Omental fat pad (tissue), 4 donors: Measurements from ENCODE around the gene MSMP. TPM values are rescaled to one million over a fixed set of nuclear protein-coding genes. Genes with fewer than 3 reads are reported as not detected.
A peak's percentile ranks its signal among the peaks of the same experiment; 100 is the strongest.

Experiments used
- ATAC-seq: fragments of 150-250 bp; one replicate; pipeline ENCODE4 v1.9.1; 2016; ENCODE audit warnings: mild to moderate bottlenecking, moderate library complexity; ENCODE audit not compliant: low FRiP score
- DNase-seq: peaks from one replicate; pipeline ENCODE4 v3.0.0-alpha.2; 2019; ENCODE audit warnings: low spot score
- total RNA-seq, 4 donors: library from RNA; depleted of rRNA; stranded (reverse); fragments of >200 nt; gene quantifications; one replicate each; pipeline ENCODE4 v1.1.0, GENCODE V29; 2016
- TF ChIP-seq, protein P1 (sequence below), 3 donors: fragments of 450-650 bp; IDR thresholded peaks; one replicate each; pipeline ENCODE4 v1.5.1; 2016 to 2017; ENCODE audit warnings: antibody characterized with exemption in 3 of 3, mild to moderate bottlenecking in 3 of 3, moderate library complexity in 2 of 3

The MSMP gene
- total RNA-seq, 4 donors from 2014 or later, result not detected

- TF ChIP-seq, protein P1, sequence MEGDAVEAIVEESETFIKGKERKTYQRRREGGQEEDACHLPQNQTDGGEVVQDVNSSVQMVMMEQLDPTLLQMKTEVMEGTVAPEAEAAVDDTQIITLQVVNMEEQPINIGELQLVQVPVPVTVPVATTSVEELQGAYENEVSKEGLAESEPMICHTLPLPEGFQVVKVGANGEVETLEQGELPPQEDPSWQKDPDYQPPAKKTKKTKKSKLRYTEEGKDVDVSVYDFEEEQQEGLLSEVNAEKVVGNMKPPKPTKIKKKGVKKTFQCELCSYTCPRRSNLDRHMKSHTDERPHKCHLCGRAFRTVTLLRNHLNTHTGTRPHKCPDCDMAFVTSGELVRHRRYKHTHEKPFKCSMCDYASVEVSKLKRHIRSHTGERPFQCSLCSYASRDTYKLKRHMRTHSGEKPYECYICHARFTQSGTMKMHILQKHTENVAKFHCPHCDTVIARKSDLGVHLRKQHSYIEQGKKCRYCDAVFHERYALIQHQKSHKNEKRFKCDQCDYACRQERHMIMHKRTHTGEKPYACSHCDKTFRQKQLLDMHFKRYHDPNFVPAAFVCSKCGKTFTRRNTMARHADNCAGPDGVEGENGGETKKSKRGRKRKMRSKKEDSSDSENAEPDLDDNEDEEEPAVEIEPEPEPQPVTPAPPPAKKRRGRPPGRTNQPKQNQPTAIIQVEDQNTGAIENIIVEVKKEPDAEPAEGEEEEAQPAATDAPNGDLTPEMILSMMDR (IDR thresholded peaks at IDR 0.05), result no peak
- no peak for DNase-seq
- no peak for ATAC-seq
Measured at GRCh38 chr9:35771534-35771933, 17.5 kb upstream of the MSMP start.

DNA sequence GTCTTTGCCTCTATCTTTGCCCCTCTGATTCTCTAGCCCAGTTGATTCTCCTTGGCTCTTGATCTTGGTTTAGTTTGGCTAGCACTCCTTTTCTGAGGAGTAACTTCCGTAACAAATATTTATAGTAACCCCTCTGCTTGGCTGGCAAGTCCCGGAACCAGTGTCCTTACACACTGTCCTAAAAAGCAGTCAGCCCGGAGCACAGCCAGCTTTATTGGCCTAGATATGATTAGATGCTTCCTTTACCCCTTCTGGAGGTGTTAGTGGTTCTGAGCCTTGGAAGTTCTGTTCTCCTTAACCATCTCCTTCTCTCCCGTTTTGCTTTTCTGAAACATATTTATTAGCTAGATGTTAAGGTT lies 17.0 kb upstream of the MSMP start:
- no peak for DNase-seq
- TF ChIP-seq, protein P1 (IDR thresholded peaks at IDR 0.05), result no peak
- ATAC-seq, result peak; percentile 65

DNA sequence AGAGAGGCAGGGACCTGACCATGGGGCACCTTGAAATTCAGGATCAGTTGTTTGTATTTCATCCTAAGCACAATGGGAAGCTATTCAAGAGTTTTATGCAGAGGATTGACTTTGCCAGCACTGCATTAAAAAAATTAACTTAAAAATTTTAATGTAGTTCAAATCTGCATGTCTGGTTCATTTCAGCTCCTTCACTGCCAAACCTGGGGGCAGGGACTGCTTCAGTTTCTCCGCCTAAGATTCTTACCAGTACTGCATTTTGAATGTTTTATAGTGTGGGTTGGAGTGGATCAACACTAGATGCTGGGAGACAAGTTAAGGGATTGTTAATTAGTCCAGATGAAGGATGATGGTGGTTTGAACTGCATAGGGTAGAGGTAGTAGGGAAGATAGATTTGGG lies 15.7 kb upstream of the MSMP start:
- DNase-seq (no peak), ATAC-seq (no peak)
- TF ChIP-seq, protein P1 (IDR thresholded peaks at IDR 0.05), result no peak

- DNase-seq (no peak), ATAC-seq (no peak)
- TF ChIP-seq, protein P1 (IDR thresholded peaks at IDR 0.05), result no peak
Measured at GRCh38 chr9:35767458-35767857, 13.4 kb upstream of the MSMP start.

GRCh38 chr9:35766997-35767396 lies 12.9 kb upstream of the MSMP start:
- ATAC-seq (no peak), DNase-seq (no peak)
- TF ChIP-seq, protein P1 (IDR thresholded peaks at IDR 0.05), result no peak

DNA sequence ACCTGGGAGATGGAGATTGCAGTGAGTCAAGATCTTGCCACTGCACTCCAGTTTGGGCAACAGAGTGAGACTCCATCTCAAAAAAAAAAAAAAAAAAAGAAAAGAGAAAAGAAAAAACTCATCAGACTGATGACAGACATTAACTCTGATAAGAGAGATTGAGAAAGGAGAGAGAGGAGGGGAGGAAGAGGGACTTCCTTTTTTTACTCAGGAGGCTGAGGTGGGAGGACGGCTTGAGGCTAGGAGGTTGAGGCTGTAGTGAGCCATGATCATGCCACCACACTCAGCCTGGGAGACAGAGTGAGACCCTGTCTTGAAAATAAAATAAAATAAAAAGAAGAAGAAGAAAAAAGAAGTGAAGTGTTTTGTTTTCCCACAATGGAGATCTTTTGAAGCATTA lies 9.7 kb upstream of the MSMP start:
- DNase-seq, result no peak
- ATAC-seq, result no peak
- TF ChIP-seq, protein P1 (IDR thresholded peaks at IDR 0.05), result no peak

- TF ChIP-seq, protein P1 (IDR thresholded peaks at IDR 0.05), result no peak
- no peak for DNase-seq
- ATAC-seq, result no peak
Measured at GRCh38 chr9:35763181-35763580, 9.1 kb upstream of the MSMP start.
